Natural killer cell treated with Interleukin-12 subunit alpha and Interleukin-12 subunit beta and Interleukin-15 and Interleukin-18, amount 100 ng/mL, for 72 hours (primary cell): Measurements from ENCODE around the gene SWT1. TPM values are rescaled to one million over a fixed set of nuclear protein-coding genes. Genes with fewer than 3 reads are reported as not detected.

Experiments used
- ATAC-seq, 2 donors: fragments of 150-1000 bp; cut with Tn5 transposase in 1 of 2; sonication (Bioruptor Pico), chemical (Tn5 transposase) in 1 of 2; 2 replicates each; pipeline ENCODE4 v1.10.0; 2021
- DNase-seq: peaks from one replicate; pipeline ENCODE4 v3.0.0; 2022; ENCODE audit warnings: low spot score
- H3K27ac Mint-ChIP-seq, 2 donors: 1 replicate in 1 of 2; 2 replicates in 1 of 2; pipeline ENCODE4 v1.8.0; 2022; ENCODE audit warnings: mixed read lengths in 2 of 2, mild to moderate bottlenecking in 1 of 2, moderate library complexity in 1 of 2
- H3K27me3 Mint-ChIP-seq, 2 donors: 1 replicate in 1 of 2; 2 replicates in 1 of 2; pipeline ENCODE4 v1.8.0; 2022; ENCODE audit warnings: mixed read lengths in 2 of 2
- H3K36me3 Mint-ChIP-seq: one replicate; pipeline ENCODE4 v1.8.0; 2022; ENCODE audit warnings: mixed read lengths
- H3K4me1 Mint-ChIP-seq, 2 donors: 1 replicate in 1 of 2; 2 replicates in 1 of 2; pipeline ENCODE4 v1.8.0; 2022; ENCODE audit warnings: low read depth in 2 of 2, mixed read lengths in 2 of 2, mild to moderate bottlenecking in 1 of 2
- H3K4me3 Mint-ChIP-seq: one replicate; pipeline ENCODE4 v1.8.0; 2022; ENCODE audit warnings: mixed read lengths
- H3K9me3 Mint-ChIP-seq: 2 replicates; pipeline ENCODE4 v1.8.0; 2022; ENCODE audit warnings: mixed read lengths
- total RNA-seq, 2 donors: library from RNA; stranded (reverse); gene quantifications; one replicate each; pipeline ENCODE4 v1.2.3, GENCODE V29; 2022

SWT1 gene
- total RNA-seq, 2 donors from 2014 or later: 2.2 to 2.3 TPM

GRCh38 chr1:185338719-185339622 is 182.0 kb downstream of the SWT1 start:
- peak; percentile 77 for DNase-seq
- peak overlapping the region; percentile 82 for H3K4me3 Mint-ChIP-seq
- no peaks in the 10 kb centered on the region for H3K9me3 Mint-ChIP-seq
- ATAC-seq: peak; percentile 91 to 92
- peaks cover 51 to 57% of the 10 kb centered on the region in 2 donors for H3K4me1 Mint-ChIP-seq
- H3K27ac Mint-ChIP-seq: peak overlapping the region; percentile 91 to 92
- H3K36me3 Mint-ChIP-seq: peaks cover 4% of the 10 kb centered on the region
- no peaks in the 10 kb centered on the region for H3K27me3 Mint-ChIP-seq

- peak overlapping the region; percentile 65 to 82 for H3K27ac Mint-ChIP-seq
- H3K9me3 Mint-ChIP-seq: no peaks in the 10 kb centered on the region
- DNase-seq (no peak), ATAC-seq (no peak)
- H3K36me3 Mint-ChIP-seq: peaks cover 4% of the 10 kb centered on the region
- no peak overlapping the region for H3K4me3 Mint-ChIP-seq
- peaks cover 54 to 67% of the 10 kb centered on the region in 2 donors for H3K4me1 Mint-ChIP-seq
- no peaks in the 10 kb centered on the region for H3K27me3 Mint-ChIP-seq
These were observed 184.3 kb downstream of the SWT1 start for GRCh38 chr1:185341196-185341781.

Other genes with a start within 250 kb of the SWT1 start
- gene NIBAN1, start 182.7 kb upstream of the SWT1 start, total RNA-seq: 100 to 1,000 TPM; 133 to 182 TPM
- gene RNF2, start 111.6 kb upstream of the SWT1 start, total RNA-seq: 10 to 100 TPM; 20.8 to 25.4 TPM
- gene TRMT1L, start 214 bp upstream of the SWT1 start, total RNA-seq: 10 to 100 TPM; 10.6 to 15.0 TPM
- 100 to 1,000 TPM; 744 to 950 TPM for gene IVNS1ABP, start 160.1 kb downstream of the SWT1 start, total RNA-seq